GM19240 (cell line): ENCODE data around the gene GLYAT.

ENCODE experiments used
- DNase-seq: peaks from one replicate; pipeline ENCODE4 v3.0.0; 2011; ENCODE audit warnings: low spot score; ENCODE audit not compliant: insufficient read length

GLYAT gene

GRCh38 chr11:58731819-58732218 lies at the start of gene GLYAT:
Gene GLYAT, minus strand, starts transcription at chr11:58731943. Its CDS starts 7,447 bp downstream, at chr11:58724496.
- no peak for DNase-seq

DNA sequence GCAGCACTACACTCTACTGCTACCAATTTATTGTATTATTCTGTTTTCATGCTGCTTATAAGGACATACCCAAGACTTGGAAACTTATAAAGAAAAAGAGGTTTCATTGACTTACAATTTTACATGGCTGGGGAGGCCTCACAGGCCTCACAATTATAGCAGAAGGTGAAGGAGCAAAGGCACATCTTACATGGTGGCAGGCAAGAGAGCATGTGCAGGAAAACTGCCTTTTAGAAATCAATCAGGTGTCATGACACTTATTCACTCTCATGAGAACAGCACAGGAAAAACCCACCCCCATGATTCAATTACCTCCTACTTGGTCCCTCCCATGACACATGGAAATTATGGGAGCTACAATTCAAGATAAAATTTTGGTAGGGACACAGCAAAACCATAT lies 49.6 kb upstream of the GLYAT start:
- DNase-seq = no peak

DNA sequence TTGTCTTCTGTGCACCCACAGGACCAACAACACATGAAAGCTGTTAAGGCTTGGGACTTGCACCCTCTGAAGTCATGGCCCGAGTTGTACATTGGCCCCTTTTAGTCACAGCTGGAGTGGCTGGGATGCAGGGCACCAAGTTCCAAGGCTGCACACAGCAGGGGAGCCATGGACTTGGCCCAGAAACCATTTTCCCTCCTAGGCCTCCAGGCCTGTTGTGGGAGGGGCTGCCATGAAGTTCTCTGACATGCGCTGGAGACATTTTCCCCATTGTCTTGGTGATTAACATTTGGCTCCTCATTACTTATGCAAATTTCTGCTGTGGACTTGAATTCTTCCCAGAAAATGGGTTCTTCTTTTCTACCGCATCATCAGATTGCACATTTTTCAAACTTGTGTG lies 48.8 kb upstream of the GLYAT start:
- DNase-seq = no peak

DNA sequence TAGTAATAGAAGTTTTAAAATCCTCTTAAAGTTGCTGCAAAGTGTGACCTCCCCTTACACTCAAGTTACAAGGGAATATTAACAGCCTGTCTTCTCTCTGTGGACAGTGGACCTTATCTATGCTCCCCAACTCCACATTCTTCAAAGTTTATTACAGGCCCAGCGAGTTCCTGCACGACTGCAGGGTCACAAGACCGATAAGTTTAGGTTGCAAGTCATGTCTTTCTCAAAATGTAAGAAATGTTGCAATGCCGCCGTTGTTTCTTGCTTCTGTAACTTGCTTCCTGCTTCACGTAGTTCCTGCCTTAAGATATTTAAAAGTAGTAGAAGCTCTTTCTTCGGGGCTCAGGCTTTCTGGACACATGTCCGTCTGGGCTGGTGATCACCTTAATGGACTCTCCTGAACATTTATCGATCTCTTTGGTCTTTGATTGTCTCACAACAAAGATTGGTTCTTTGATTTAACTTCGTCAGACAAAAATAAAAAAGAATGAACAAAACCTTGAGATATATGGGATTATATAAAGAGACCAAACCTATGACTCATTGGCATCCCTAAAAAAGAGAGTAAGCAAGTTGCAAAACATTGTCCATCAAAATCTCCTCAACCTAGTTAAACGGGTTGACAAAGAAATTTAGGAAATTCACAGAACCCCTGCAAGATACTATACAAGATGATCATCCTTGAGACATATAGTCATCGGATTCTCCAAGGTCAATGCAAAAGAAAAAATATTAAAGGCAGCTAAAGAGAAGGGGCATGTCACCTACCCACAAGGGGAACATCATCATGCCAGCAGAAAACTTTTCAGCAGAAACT lies 45.4 kb upstream of the GLYAT start:
- DNase-seq = no peak

DNA sequence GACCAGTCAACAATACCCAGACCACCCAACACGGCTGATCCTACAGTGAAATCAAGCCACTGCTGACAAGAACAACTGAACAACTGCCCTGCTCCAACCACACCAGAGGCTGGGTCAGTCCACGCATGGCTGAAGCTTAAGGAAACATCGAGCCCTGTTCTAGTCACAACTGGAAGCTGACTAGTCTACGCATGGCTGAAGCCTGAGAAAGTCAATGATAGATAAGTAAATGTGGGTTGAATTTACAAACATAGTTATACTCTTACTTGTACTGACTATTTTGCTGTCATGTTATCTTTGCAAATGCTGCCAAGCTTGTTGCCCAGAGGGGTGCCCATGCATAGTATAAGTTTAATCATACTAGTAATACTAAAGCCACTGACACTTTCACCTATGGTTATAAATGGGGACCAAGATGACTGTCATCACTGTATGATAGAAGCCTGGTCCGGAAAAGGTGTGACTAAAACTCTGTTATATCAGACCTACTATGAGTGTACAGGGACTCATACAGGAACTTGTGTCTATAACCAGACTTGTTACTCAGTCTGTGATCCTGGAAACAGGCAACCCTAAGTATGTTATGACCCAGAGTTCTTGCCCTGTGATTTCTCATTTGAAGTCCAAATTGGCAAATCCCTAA lies 43.4 kb upstream of the GLYAT start:
- no peak for DNase-seq

- DNase-seq = no peak
These were observed 42.4 kb upstream of the GLYAT start for GRCh38 chr11:58774164-58774593.

DNA sequence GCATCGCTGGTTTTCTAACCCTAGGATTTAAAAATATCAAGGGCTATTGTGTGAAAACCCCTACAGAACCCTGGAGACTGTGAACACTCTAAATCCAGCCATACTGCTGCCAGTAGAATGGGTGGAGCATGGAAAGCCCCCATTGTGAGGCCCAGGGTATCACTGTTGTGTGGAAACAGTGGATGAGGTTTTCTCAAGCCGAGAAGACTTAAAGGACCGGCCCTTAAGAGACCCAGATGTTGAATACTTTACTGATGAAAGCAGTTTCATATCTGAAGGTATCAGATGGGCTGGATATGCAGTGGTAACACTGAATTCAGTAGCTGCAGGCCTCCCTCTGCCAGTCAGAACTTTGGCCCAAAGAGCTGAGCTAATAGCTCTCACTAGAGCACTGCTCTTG lies 41.6 kb upstream of the GLYAT start:
- DNase-seq = no peak

DNA sequence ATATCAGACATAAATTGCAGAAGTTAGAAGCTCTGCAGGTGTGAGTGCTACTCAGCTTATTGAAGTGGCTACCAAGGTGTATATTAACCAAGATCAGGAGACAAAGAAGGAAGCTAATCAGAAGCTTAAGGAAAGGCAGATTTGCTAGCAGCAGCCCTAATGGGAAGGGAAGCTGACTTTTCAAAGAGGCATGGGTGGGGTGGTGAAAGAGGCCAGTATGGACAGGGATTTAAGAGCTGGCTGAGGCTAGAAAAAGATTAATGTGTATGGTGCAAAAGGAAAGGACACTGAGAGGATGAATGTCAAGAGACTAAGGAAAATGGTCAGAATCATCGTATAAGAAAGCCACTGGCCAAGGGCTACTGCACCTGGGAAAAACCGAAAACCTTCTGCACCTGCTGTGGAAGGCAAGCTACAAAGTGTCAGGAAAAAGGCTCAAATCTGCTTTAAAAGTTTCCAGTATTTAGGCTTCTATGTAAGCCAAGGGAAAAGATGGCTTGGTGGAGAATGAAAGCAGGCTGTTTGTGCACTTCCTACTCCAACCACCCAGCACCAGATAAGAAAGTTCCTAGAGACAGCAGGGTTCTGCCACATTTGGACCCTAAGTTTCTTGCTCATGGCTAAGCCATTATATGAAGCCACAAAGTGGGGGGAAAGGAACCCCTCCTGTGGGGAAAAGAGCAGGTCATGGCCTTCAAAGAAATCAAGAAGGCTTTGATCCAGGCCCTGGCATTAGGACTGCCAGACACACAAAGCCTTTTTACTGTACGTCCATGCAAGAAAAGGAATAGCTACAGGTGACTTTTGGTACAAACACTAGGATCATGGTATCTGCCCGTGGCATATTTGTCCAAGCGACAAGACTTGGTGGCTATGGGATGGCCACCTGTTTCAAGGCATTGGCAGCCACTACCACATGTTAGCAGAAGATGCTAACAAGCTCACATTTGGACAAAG lies 40.9 kb upstream of the GLYAT start:
- no peak for DNase-seq

- DNase-seq = no peak
These were observed 39.7 kb upstream of the GLYAT start for GRCh38 chr11:58771458-58771855.

- no peak for DNase-seq
These were observed 39.1 kb upstream of the GLYAT start for GRCh38 chr11:58770627-58771457.

DNA sequence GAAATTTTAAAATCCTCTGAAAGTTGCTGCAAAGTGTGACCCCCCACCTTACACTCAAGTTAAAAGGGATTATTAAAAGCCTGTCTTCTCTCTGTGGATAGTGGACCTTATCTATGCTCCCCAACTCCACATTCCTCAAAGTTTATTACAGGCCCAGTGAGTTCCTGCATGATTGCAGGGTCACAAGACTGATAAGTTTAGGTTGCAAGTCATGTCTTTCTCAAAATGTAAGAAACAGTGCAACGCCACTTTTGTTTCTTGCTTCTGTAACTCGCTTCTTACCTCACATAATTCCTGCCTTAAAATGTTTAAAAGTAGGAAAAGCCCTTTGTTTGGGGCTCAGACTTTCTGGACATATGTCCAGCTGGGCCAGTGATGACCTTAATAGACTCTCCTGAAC lies 38.4 kb upstream of the GLYAT start:
- DNase-seq = no peak

- no peak for DNase-seq
These were observed 37.6 kb upstream of the GLYAT start for GRCh38 chr11:58769308-58769707.

DNA sequence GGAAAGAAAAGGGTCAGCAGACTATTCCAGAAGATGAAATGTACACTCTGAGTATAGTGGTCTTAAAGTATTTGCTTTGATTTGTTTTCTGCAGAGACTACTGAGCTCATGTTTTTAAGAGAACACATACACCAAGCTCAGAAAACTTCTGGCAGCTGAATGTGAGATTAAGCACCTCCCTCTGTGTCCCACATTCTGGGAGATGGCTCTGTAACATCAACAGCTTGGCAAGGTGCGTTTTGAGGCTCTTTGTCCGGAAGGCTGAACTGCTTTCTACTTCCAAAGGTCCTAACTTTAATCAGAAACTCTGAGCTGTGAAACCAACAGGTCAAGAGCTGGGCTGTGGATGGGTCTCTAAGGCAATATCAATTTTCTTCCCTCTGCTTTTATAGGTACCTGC lies 36.4 kb upstream of the GLYAT start:
- no peak for DNase-seq

- no peak for DNase-seq
These were observed 33.3 kb upstream of the GLYAT start for GRCh38 chr11:58765078-58765477.

GRCh38 chr11:58763120-58763490 lies 31.4 kb upstream of the GLYAT start:
- DNase-seq = no peak

GRCh38 chr11:58762284-58763119 lies 30.8 kb upstream of the GLYAT start:
- no peak for DNase-seq

DNA sequence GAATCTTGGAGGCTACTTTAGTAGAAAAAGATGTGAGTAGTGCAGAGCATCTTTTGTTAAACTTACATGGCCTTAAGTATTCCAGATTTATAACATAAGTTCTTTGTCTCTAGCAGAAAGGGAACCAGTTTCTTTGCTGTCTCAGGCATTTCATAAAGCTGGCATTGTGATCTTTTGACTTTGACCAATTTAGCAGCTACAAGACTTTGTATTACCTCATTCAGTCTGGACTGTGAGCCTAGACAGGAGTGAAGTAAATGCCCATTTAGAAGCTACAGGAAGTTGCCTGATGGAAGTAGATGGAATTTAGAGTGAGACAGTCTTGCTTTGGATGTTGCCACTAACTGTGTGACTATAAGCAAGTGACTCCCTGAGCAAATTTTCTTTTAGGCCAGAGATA lies 25.7 kb upstream of the GLYAT start:
- DNase-seq = no peak

DNA sequence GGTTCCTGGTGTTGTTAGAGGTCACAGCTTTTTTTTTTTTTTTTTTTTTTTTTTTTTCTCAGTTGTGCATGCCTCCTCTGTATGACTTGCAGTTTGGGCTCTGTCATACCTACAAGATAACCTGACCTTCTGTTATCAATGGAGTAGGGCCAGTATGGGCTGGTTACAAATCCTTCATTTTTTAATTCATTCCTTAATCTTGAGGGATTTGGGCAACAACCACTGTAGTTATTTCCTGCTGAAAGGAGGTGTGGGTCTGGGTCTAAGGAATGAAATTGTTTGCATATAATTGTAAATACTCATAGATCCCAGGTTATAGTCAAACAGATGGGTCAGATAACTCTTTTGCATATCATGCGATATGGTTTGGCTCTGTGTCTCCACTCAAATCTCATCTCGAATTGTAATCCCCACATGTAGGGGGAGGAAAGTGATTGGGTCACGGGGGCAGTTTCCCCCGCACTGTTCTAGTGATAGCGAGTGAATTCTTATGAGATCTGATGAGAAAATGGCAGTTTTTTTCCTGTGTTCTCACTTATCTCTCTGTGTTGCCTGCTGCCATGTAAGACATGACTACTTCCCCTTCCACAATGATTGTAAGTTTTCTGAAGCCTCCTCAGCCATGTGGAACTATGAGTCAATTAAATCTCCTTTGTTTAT lies 14.1 kb upstream of the GLYAT start:
- no peak for DNase-seq

DNA sequence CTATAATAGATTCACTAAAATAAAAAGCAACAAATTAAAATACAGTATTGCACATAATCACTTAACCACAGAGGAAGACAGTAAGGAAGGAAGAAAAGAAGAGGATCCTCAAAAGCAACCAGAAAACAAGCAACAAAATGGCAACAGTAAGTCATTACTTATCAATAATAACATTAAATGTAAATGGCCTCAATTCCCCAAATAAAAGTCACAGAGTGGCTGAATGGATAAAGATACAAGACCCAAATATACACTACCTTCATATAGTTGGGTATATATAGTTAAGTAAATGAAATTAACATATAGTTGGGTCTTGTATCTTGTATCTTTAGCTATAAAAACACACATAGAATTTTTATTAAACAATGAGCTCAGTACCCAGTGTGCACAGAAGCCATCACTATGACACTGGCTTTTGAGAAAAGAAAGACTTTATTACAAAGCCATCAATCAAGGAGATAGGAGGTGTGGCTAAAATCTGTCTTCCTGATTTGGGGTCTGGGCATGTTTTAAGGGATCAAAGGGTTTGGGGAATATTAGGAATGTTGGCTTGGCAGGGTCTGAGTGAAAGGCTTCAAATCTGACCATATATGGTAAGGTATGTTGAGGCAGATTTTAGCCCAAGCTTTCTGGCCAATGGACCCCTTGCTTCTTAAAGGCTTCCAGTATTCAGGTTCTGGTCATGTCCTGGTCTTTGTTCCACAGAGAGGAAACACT lies 13.4 kb upstream of the GLYAT start:
- no peak for DNase-seq
